Measurements from ENCODE around the gene IP6K3.
A peak's percentile ranks its signal among the peaks of the same experiment; 100 is the strongest.

Gene IP6K3

DNA sequence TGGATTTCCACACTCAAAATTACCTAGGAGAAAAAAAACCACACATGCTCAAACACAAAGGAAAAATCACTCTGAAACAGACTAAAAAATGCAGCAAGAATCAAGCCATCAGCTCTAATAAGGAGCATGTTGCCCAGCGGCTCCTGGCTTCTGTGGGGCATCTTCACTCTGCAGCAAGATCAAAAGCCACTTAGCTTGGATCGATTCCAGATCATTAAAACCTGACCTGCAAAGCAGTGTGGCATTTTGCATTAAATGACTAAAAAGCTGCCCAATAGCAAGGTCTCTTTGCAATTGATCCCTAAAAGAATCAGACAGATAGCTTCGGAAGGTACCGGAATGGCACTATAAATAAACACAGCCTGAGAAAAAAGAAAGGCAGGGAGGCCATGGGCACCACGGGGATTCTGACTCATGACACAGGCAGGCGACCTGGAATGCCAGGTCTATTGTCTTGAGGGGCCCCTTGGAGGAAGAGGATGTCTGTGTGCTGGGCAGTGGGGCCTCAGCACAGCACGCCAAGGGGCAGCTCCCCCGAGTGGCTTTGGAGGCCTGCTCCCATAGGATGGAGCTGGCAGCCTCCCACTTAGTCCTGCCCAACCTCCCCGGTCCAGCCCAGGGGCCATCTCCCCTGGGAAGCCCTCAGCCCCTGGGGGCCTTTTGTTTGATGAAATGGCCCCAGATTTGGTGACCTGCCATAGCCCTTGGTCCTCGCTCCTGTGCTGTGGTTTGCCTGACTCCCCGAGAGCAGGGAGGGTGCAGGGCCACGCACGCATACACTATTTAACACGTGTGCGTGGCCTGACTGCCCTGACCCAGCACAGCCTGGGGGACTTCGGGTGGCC, 34.6 kb upstream of the IP6K3 start:
- Mint-ChIP-seq H3K9me3 (no peaks in the 10 kb centered on the region), H3K27ac (no peak overlapping the region), H3K4me3 (no peak overlapping the region), H3K36me3 (ENCODE audit: low read depth) (peaks cover 71% of the 10 kb centered on the region), H3K4me1 (peaks cover 69% of the 10 kb centered on the region), H3K27me3 (ENCODE audit: low read depth, poor library complexity) (peaks cover 4% of the 10 kb centered on the region)
- TF ChIP-seq, protein P1, sequence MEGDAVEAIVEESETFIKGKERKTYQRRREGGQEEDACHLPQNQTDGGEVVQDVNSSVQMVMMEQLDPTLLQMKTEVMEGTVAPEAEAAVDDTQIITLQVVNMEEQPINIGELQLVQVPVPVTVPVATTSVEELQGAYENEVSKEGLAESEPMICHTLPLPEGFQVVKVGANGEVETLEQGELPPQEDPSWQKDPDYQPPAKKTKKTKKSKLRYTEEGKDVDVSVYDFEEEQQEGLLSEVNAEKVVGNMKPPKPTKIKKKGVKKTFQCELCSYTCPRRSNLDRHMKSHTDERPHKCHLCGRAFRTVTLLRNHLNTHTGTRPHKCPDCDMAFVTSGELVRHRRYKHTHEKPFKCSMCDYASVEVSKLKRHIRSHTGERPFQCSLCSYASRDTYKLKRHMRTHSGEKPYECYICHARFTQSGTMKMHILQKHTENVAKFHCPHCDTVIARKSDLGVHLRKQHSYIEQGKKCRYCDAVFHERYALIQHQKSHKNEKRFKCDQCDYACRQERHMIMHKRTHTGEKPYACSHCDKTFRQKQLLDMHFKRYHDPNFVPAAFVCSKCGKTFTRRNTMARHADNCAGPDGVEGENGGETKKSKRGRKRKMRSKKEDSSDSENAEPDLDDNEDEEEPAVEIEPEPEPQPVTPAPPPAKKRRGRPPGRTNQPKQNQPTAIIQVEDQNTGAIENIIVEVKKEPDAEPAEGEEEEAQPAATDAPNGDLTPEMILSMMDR (IDR thresholded peaks at IDR 0.05), result no peak
- DNase-seq, result no peak

DNA sequence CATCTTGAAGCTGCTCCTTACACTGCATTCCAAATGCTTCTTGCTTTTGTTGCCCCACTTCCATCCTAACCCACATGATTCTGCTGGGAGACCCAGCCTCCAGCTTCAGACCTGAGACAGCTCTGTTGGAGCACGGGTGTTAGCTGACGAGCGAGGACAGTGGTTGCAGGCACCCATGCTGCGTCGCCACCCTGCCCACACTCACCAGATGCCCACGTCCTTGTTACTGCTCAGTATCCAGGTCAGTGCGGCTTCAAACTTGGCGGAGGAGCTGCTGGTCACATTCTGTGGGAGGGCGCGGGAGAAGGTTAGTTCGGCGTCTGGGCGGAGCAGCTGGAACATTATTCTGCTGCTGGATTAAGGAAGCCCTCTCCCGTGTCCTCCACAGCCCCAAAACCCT, 33.2 kb upstream of the IP6K3 start:
- Mint-ChIP-seq H3K27me3 (ENCODE audit: low read depth, poor library complexity) (peaks cover 4% of the 10 kb centered on the region), H3K4me3 (no peak overlapping the region), H3K36me3 (ENCODE audit: low read depth) (peaks cover 78% of the 10 kb centered on the region), H3K9me3 (no peaks in the 10 kb centered on the region), H3K4me1 (peaks cover 55% of the 10 kb centered on the region), H3K27ac (peak overlapping the region; percentile 59)
- DNase-seq, result no peak
- TF ChIP-seq, protein P1 (IDR thresholded peaks at IDR 0.05), result no peak

DNA sequence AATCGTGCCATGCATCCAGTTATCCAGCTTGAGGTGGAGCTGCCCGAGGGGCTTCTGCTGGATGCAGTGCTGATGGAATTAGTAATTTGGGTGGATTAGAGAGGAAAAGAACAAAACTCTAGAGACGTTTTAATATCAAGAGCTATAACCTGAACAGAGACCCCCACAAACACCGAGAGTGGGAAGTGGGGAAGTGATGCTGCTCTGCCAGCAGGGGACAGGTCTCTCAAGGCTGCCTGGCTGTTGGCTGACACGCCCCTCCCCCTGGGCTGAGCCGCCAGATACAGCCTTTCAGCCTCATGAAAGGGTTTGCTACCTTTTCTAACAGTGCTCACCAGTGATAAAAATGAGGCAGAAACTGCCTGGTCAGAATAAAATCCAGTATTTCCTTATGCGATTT, 32.6 kb upstream of the IP6K3 start:
- TF ChIP-seq, protein P1 (IDR thresholded peaks at IDR 0.05), result peak; percentile 32
- H3K36me3 Mint-ChIP-seq (ENCODE audit: low read depth), result peaks cover 76% of the 10 kb centered on the region
- H3K27me3 Mint-ChIP-seq (ENCODE audit: low read depth, poor library complexity), result peaks cover 4% of the 10 kb centered on the region
- H3K9me3 Mint-ChIP-seq, result no peaks in the 10 kb centered on the region
- DNase-seq, result no peak
- peaks cover 49% of the 10 kb centered on the region for H3K4me1 Mint-ChIP-seq
- no peak overlapping the region for H3K4me3 Mint-ChIP-seq
- no peak overlapping the region for H3K27ac Mint-ChIP-seq

DNA sequence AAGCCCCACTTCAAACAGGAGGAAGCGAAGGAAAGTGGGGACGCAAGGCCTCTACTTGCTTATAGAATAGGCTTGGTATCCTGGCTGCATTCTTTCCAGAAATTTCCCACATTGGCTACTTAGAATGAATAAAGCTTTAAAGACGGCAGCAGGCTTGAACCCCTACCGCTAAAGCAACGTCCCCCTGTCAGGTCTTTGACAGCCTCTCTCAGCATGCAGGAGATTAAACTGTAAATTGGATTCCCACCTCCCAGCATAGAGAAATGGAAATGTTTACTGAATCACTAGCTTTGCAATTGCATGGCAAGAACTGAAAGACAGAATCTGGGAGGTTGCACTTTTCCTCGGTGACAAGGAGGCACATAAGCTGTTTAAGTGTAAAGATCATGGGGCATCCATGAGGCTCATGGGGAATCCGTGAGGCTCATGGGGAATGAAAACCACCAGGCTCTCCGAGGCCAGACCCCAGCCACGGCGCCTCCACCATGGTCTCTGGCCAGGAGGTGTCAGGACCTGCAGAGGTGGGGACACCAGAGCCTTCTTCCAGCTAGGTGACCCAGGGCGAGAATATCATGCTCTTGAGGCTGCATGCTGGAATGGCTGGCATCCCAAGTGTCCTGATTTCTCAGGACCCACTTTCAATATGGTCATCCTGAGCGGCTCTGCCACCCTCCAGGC, 31.9 kb upstream of the IP6K3 start:
- DNase-seq, result no peak
- no peak overlapping the region for H3K4me3 Mint-ChIP-seq
- H3K9me3 Mint-ChIP-seq, result no peaks in the 10 kb centered on the region
- peaks cover 49% of the 10 kb centered on the region for H3K4me1 Mint-ChIP-seq
- TF ChIP-seq, protein P1 (IDR thresholded peaks at IDR 0.05), result no peak
- H3K27ac Mint-ChIP-seq, result no peak overlapping the region
- H3K36me3 Mint-ChIP-seq (ENCODE audit: low read depth), result peaks cover 69% of the 10 kb centered on the region
- peaks cover 4% of the 10 kb centered on the region for H3K27me3 Mint-ChIP-seq (ENCODE audit: low read depth, poor library complexity)

DNA sequence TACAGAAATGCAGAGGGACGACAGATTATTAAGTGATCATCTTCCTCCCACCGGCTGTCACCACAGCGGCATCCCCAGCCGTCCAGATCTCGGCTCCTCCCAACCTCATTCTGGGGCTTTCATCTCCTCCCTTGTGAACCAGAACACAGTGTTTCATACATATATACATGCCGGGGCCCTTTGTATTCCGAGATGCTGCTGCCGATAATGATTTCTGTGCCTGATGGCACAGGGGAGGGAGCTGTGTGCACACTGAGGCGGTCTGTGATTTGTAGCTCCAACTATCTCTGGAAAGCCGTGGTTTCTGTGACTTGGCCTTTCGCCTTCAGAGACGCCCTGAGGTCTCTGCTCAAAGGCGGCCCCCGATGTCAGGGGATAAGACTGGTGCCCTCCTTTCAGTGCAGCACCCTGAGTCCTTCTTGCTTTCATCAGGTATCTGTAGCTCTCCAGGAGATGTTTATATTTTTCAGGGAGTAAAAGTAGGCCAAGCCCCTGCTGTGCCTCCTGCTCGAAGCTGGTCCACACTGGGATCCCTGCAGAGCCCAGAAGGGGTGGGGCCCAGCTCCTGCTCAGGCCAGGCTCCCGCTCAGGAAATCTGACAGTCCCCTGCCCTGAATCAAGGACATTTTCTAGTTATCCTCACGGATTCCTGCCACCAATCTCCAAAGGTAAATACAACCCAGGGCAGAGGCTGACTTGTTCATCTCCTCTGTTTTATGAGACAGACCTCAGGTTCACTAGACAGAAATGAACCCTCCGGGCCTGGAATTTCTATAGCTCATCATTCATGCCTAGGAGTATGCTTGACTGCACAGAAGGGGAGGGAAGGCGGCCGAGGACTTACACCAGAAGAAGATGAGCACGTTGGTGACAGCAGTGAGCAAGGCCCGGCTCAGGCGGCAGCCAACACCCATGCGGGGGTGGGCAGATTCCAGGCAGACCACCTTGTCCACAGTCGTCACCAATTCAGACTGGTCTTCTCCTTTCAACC, 31.0 kb upstream of the IP6K3 start:
- peaks cover 72% of the 10 kb centered on the region for H3K36me3 Mint-ChIP-seq (ENCODE audit: low read depth)
- H3K4me3 Mint-ChIP-seq, result no peak overlapping the region
- TF ChIP-seq, protein P1 (IDR thresholded peaks at IDR 0.05), result no peak
- no peak for DNase-seq
- H3K27ac Mint-ChIP-seq, result peak overlapping the region; percentile 36
- H3K9me3 Mint-ChIP-seq, result no peaks in the 10 kb centered on the region
- H3K4me1 Mint-ChIP-seq, result peaks cover 55% of the 10 kb centered on the region
- H3K27me3 Mint-ChIP-seq (ENCODE audit: low read depth, poor library complexity), result peaks cover 10% of the 10 kb centered on the region

Measured in nephron progenitor cell (in vitro differentiated cells).